GM23338 (cell line): ENCODE results near the gene LARGE1.

Experiments used
- CREB1 ChIP-seq: fragments of 250-450 bp; sonication (Bioruptor Pico); IDR thresholded peaks from 2 replicates; pipeline ENCODE4 v1.5.0; 2020; ENCODE audit warnings: low read depth, mild to moderate bottlenecking, moderate library complexity
- CTCF ChIP-seq, 2 experiments: fragments of 200-600 bp in 1 of 2; sonication (generic) in 1 of 2; conservative IDR thresholded peaks; 2 replicates each; pipeline versions ENCODE4 v1.5.1 to v1.6.1; 2016 to 2017; ENCODE audit warnings: antibody characterized with exemption in 2 of 2, low read depth in 2 of 2, mild to moderate bottlenecking in 2 of 2, moderate library complexity in 1 of 2
- EZH2phosphoT487 ChIP-seq: fragments of 200-600 bp; sonication (generic); IDR thresholded peaks from one replicate; pipeline ENCODE4 v1.8.1; 2018; ENCODE audit warnings: antibody characterized with exemption; ENCODE audit not compliant: unreplicated experiment
- POLR2AphosphoS5 ChIP-seq: IDR thresholded peaks from 2 replicates; pipeline ENCODE4 v1.6.1; 2016; ENCODE audit warnings: antibody characterized with exemption, low read depth

- TF ChIP-seq CREB1 (CRISPR knock-in tag) (no peak), CTCF (conservative IDR thresholded peaks at IDR 0.05; ENCODE audit: low read depth in 2 of 2) (no peak), EZH2phosphoT487 (no peak), POLR2AphosphoS5 (no peak)
Observed at GRCh38 chr22:33352768-33353167, 567.5 kb downstream of the LARGE1 start.
